ENCODE results near the gene NFKBIL1. TPM values are rescaled to one million over a fixed set of nuclear protein-coding genes. Genes with fewer than 3 reads are reported as not detected.
A peak's percentile ranks its signal among the peaks of the same experiment; 100 is the strongest.

Gene NFKBIL1
- polyA plus RNA-seq, 1 of the 3 experiments (the other 2 are of a cell fraction): 17.1 TPM

- Histone ChIP-seq H4K20me1 (ENCODE audit: insufficient read depth) (no peaks in the 10 kb centered on the region), H3K4me2 (peak overlapping the region; percentile 99), H3K4me1 (ENCODE audit: control insufficient read depth in 1 of 2, insufficient read depth in 2 of 2, low read depth in 1 of 2, low read length in 1 of 2) (peaks cover 0 to 11% of the 10 kb centered on the region in 2 experiments; a peak in 1 of 4 replicates), H3K79me2 (ENCODE audit: insufficient read depth) (no peaks in the 10 kb centered on the region), H3K4me3 (ENCODE audit: low read depth in 2 of 2, low read length in 1 of 2) (peak overlapping the region; percentile 63 to 96), H3K36me3 (replicated peaks in 1 of 2; ENCODE audit: control insufficient read depth in 1 of 2, insufficient read depth in 2 of 2, low read length in 1 of 2) (no peaks in the 10 kb centered on the region), H3K27me3 (ENCODE audit: insufficient read depth) (no peaks in the 10 kb centered on the region), H3F3A (replicated peaks; ENCODE audit: insufficient read depth) (no peaks in the 10 kb centered on the region), H3K9ac (peak overlapping the region; percentile 88), H2AFZ (ENCODE audit: low read depth) (peak overlapping the region; percentile 99), H3K9me3 (no peaks in the 10 kb centered on the region), H3K27ac (ENCODE audit: low read depth in 2 of 2, low read length in 1 of 2) (peak overlapping the region in 1 of 2 experiments; percentile 51; a peak in 1 of 4 replicates), H3K9me2 (no peaks in the 10 kb centered on the region)
- 6% methylated on average over 13 of the region's 62 CpGs for WGBS (ENCODE audit: low lambda C conversion rate)
- TF ChIP-seq NRF1 (IDR thresholded peaks at IDR 0.05; ENCODE audit: low read depth, low read length) (peak; percentile 37; the same call in 1 of the 2 replicates), MXI1 (IDR thresholded peaks at IDR 0.05; ENCODE audit: low read depth, low read length) (peak; percentile 64; the same call in 1 of the 2 replicates), SMC3 (IDR thresholded peaks at IDR 0.05; ENCODE audit: low read depth, low read length) (peak; percentile 63), RXRA (IDR thresholded peaks at IDR 0.05; ENCODE audit: borderline replicate concordance, low read depth) (no peak), YY1 (IDR thresholded peaks at IDR 0.05; ENCODE audit: low read depth) (0 out of 2 replicates have a peak, but pooled peaks have one; percentile 42), POLR2AphosphoS5 (IDR thresholded peaks at IDR 0.05; ENCODE audit: low read depth, low read length) (peak; percentile 67), TAF1 (IDR thresholded peaks at IDR 0.05; ENCODE audit: borderline replicate concordance, low read depth, low read length) (peak; percentile 61), CTCF (IDR thresholded peaks at IDR 0.05) (peak; percentile 90), RAD21 (IDR thresholded peaks at IDR 0.05; ENCODE audit: low read length) (peak; percentile 61)
- TF ChIP-seq, protein P1, sequence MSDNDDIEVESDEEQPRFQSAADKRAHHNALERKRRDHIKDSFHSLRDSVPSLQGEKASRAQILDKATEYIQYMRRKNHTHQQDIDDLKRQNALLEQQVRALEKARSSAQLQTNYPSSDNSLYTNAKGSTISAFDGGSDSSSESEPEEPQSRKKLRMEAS (IDR thresholded peaks at IDR 0.05; ENCODE audit: low read depth): no peak
- TF ChIP-seq, protein P2, sequence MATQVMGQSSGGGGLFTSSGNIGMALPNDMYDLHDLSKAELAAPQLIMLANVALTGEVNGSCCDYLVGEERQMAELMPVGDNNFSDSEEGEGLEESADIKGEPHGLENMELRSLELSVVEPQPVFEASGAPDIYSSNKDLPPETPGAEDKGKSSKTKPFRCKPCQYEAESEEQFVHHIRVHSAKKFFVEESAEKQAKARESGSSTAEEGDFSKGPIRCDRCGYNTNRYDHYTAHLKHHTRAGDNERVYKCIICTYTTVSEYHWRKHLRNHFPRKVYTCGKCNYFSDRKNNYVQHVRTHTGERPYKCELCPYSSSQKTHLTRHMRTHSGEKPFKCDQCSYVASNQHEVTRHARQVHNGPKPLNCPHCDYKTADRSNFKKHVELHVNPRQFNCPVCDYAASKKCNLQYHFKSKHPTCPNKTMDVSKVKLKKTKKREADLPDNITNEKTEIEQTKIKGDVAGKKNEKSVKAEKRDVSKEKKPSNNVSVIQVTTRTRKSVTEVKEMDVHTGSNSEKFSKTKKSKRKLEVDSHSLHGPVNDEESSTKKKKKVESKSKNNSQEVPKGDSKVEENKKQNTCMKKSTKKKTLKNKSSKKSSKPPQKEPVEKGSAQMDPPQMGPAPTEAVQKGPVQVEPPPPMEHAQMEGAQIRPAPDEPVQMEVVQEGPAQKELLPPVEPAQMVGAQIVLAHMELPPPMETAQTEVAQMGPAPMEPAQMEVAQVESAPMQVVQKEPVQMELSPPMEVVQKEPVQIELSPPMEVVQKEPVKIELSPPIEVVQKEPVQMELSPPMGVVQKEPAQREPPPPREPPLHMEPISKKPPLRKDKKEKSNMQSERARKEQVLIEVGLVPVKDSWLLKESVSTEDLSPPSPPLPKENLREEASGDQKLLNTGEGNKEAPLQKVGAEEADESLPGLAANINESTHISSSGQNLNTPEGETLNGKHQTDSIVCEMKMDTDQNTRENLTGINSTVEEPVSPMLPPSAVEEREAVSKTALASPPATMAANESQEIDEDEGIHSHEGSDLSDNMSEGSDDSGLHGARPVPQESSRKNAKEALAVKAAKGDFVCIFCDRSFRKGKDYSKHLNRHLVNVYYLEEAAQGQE (IDR thresholded peaks at IDR 0.05; ENCODE audit: low read depth, low read length): no peak
- TF ChIP-seq, protein P3, sequence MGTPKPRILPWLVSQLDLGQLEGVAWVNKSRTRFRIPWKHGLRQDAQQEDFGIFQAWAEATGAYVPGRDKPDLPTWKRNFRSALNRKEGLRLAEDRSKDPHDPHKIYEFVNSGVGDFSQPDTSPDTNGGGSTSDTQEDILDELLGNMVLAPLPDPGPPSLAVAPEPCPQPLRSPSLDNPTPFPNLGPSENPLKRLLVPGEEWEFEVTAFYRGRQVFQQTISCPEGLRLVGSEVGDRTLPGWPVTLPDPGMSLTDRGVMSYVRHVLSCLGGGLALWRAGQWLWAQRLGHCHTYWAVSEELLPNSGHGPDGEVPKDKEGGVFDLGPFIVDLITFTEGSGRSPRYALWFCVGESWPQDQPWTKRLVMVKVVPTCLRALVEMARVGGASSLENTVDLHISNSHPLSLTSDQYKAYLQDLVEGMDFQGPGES (IDR thresholded peaks at IDR 0.05; ENCODE audit: low read depth, low read length): no peak
- TF ChIP-seq, protein P4, sequence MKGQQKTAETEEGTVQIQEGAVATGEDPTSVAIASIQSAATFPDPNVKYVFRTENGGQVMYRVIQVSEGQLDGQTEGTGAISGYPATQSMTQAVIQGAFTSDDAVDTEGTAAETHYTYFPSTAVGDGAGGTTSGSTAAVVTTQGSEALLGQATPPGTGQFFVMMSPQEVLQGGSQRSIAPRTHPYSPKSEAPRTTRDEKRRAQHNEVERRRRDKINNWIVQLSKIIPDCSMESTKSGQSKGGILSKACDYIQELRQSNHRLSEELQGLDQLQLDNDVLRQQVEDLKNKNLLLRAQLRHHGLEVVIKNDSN (IDR thresholded peaks at IDR 0.05; ENCODE audit: borderline replicate concordance, low read depth): 0 out of 2 replicates have a peak, but pooled peaks have one; percentile 8
- TF ChIP-seq, protein P5, sequence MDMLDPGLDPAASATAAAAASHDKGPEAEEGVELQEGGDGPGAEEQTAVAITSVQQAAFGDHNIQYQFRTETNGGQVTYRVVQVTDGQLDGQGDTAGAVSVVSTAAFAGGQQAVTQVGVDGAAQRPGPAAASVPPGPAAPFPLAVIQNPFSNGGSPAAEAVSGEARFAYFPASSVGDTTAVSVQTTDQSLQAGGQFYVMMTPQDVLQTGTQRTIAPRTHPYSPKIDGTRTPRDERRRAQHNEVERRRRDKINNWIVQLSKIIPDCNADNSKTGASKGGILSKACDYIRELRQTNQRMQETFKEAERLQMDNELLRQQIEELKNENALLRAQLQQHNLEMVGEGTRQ (IDR thresholded peaks at IDR 0.05; ENCODE audit: borderline replicate concordance, low read depth, low read length): no peak
- ChIA-PET POLR2A (interaction anchor here (0.6 to 1.2 kb wide), 3 partner anchors 15 to 39 kb away, joined by 3 to 12 read pairs (median 5); partner anchors contain the start of gene DDX39B), CTCF (interaction anchor here (0.6 to 17.6 kb wide), 25 partner anchors 9 to 197 kb away, joined by 3 to 312 read pairs (median 5); partner anchors contain the start of genes ATP6V1G2, DDX39B, NCR3 and NFKBIL1)
- peak; percentile 97 for DNase-seq
These were observed 33.5 kb downstream of the NFKBIL1 start for GRCh38 chr6:31580807-31581433.
